OCI-LY7 (cell line): ENCODE measurements around the gene TP53RK.

ENCODE experiments used
- CTCF ChIP-seq: fragments of 200-600 bp; sonication (generic); conservative IDR thresholded peaks from 2 replicates; pipeline ENCODE4 v1.5.1; 2014; ENCODE audit warnings: mild to moderate bottlenecking, antibody characterized with exemption, low read length, moderate library complexity, mixed read lengths
- EZH2phosphoT487 ChIP-seq: fragments of 200-600 bp; sonication (generic); IDR thresholded peaks from 2 replicates; pipeline ENCODE4 v1.6.1; 2018; ENCODE audit warnings: low read depth, borderline replicate concordance, mild to moderate bottlenecking, mixed run types, antibody characterized with exemption, low read length, moderate library complexity, mixed read lengths

DNA sequence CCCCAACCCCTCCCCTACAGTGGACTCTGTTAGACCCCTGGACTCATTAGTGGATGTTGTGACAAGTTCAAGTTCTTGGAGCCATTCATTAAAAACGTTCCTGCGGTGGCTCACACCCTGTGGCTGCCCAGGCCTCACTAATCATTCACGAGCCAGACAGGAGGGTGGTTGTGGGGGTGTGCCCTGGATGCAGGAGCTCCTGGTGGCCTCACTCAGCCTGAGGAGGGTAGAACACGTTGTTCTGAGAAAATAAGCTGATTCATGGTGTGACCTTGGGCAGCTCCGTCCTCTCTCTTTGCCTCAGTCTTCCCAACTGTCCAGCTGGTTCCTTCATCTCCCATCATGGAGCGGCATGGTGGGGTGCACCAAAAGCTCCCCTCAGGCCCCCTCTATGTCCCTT is 54.7 kb downstream of the TP53RK start:
- TF ChIP-seq CTCF: no peak
- TF ChIP-seq EZH2phosphoT487: no peak
